Urothelium cell line (cell line): Measurements from ENCODE around the gene DVL1.
A peak's percentile ranks its signal among the peaks of the same experiment; 100 is the strongest.
"Not testable (repeated sequence)": the region's sequence is repeated elsewhere in the genome, so short reads cannot be mapped to it uniquely, and the experiment has no call there.

Experiments
- DNase-seq: peaks from one replicate; pipeline ENCODE4 v3.0.0; 2011; ENCODE audit warnings: low spot score, mixed read lengths
- FAIRE-seq: peaks from 2 replicates; lab custom pipeline; 2011; peaks lifted over from hg19 to GRCh38; lab: Jason Lieb, UNC

The DVL1 gene

DNA sequence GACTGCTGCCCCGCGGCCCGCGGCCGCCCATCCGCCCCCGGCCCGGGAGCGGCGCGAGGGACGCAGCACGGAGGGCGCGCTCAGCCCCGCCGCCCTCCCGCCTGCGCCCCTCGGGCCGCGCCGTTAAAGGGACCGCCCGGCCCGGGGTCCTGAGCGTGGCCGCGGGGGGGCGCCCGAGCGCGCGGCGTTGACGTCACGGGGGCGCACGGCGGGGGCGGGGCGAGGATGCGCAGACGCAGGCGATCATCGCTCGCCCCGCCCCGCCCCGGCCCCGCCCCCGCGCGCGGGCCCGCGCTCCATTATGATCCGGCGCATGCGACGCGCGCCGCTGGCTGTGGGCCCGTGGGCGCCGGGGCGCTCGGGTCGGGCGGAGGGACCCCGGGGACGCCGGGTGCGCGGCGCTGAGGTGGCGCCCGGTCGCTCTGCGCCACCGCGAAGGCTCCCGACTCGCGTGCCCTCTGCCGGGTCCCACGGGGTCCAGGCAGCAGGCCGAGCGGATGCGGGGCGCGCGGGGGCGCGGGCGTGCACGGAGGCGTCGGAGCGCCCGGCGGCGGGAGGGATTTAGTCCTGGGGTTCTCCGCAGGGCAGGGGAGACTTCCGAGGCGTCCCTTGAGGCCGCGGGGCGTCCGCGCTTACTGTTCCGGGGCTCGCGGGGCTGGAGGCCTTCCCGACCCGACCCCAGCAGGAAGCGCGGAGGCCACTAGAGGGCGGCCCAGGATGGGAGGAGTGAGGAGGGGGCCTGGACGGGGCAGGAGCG, at the start of gene DVL1:
Gene DVL1, minus strand, starts transcription at position 163 of the 757 bp plus-strand sequence. CDS start 353 bp downstream, outside the sequence.
- DNase-seq: peak; percentile 81
- no peak for FAIRE-seq

DNA sequence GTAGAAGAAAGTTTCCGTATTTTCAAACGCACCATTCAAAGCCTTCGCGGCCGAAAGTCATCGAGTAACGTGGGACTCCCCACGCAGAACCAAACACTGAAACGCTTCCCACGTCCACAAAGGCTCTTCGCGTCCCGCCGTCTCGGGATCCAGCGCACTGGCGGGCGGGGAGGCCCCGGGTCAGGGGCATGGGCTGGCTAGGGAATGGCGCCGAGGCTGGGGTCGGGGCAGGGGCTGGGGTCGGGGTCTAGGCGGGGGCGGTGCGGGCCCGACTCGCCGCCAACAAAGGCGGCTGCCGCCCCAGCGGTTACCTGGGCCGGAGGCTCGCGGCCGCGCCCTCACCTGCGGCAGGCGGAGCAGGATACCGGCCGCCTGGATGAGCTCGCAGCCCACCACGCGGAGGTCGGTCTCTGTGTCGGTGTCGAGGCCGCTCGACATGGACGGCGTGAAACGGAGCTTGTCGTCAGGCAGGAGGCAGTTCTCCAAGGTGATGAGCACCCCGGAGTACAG, 49.5 kb upstream of the DVL1 start:
- no peak for FAIRE-seq
- no peak for DNase-seq

DNA sequence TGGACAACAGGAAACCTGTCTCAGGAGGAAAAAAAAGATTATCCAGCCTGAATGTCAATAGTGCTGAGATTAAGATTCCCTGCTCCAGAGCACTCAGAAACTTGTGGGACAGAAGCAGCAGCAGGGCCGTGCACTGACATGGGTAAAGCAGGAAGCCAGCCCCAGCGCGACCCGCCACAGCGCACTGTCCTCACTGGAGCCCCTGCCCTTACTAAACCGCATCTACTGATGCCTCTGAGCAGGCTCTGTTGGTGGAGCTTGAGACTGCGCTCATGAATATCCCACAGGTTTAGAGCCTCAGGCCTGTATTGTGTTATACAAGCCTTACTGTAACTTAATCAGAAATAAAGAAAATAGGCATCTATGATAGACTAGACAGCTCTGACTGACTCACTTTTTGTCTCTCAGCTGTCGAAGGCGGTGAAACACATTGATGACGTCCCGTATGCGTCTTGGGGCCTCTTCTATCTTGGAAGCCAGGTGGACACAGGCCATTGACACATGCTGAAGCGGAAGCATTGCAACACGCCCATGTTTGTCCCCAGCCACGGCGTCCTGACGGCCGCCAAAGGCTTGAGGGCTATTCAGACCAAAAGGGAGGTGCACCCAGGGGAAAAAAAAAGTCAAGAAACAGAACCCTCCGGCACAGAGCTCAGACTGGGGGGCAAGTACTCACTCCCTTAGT, 48.8 kb upstream of the DVL1 start:
- DNase-seq (no peak), FAIRE-seq (no peak)

DNA sequence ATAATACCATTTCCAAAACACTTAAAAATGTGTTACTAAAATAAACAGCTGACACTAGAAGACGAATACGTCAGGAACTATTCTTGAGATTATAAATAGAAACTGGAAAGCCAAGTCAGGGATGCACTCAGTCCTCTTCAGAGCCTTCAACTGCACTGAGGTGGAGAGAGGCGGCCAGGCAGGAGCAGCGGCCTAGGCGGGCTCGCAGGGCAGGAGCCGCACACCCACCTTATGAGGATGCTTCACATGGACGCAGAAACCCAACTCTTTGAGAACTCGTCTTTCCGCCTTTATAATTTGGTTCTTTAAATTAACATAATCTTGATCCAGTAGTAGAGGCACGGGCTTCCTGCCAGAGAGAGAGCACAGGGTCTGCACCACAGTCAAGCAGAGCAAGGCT, 45.9 kb upstream of the DVL1 start:
- DNase-seq (no peak), FAIRE-seq (no peak)

DNA sequence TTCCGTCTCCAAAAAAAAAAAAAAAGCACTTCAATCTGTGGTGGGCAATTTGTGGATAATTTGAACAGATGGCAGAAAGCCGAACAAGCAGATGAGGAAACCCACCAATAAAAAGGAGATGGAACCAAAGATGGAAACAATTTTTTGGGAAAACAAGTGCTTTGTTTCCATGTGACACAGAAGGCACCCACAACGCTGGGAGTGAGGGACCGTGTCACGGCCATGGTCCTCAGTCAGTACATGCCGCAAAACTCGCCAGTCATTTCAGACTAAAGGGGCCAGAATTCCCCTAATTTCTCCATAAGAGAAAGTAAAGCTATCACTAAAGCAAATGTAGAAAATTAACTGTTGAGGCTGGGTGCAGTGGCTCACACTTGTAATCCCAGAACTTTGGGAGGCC, 44.9 kb upstream of the DVL1 start:
- no peak for FAIRE-seq

DNA sequence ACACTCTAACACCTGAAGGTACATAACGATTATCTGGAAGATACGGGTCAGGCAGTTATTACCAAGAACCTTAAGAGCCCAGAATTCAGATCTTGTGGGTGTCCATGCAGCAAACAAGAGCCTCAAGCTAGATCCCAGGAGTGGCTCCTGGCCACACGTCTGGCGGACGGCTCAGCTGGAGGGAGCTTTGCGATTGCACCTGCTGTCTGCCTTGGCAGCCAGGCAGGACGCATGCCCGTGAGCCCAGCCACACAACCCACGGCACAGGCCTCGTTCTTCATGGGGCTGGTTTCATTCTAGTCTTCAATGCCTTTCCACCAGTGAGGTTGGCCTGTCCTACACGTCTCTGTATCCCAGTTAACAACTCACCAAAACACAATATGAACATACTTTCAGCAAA, 44.2 kb upstream of the DVL1 start:
- DNase-seq (no peak), FAIRE-seq (no peak)

More for the DNA sequence above, 44.9 kb upstream of the DVL1 start:
- DNase-seq: no peak

DNA sequence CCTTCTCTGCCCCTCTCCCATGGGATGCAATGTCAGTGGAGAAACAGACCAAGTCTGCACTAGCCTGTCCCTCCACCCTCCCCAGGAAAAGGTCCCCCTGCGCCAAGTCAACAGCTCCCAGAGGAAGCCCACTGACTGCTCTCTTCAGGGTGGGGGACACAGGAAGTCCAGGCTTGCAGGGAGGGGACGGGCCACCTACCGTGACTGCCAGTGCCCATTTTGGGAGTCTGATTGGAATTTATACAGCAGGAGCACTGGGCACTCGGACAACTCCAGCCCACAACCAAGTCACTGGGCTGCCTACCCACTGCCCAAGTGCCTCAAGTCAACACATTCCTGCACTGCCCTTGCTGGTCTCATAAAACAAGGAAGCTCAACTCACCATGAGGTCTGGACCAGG, 43.8 kb upstream of the DVL1 start:
- FAIRE-seq: no peak
- no peak for DNase-seq

DNA sequence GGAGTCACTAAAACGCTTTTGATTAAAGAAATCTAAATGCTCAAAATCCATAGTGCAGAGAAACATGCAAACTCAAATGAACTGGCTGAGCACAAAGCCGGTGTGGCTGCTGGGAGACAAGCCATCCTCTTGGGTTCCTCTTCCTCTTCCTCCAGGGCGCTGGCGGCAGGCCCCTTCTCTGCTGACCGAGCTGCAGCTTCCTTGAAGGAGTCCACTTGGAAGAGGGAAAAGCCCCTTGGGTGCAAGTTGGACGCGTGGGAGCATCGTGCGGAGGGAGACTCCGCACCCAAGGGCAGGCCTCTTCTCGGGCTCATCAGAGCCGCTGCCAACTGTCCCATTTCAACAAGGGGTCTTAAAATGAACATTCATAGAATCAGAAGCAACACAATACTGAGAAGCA, 42.0 kb upstream of the DVL1 start:
- no peak for FAIRE-seq
- DNase-seq: no peak

DNA sequence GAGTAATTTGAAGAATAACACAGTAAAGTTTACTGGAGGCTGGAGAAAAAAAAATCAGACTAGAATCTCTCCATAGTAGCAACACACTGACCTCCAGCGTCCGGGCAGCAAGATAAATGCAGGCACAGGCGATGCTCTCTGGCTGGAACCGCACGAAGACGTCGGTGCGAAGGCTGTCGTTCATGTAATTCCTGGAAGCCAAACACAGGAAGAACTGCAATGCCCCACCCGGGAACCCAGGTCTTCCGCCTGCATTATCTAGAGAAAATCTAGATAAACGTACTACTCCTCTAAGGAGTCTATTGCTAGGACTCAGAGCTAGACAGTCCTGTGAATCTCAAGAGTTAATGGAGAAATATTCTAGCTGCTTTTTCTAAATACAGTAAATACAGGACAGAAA, 41.5 kb upstream of the DVL1 start:
- FAIRE-seq (no peak), DNase-seq (no peak)

DNA sequence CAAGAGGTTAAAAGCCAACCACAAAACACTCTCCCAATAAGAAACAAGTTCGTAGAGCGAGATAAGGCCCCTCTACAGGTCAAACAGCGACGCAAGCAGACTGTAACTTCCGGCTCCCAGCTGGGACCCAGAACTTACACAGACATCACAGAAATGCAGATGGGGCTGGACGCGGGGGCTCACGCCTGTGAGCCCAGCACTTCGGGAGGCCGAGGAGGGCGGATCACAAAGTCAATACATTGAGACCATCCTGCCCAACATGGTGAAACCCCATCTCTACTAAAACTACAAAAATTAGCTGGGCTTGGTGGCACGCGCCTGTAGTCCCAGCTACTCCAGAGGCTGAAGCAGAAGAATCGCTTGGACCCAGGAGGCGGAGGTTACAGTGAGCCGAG, 38.9 kb upstream of the DVL1 start:
- DNase-seq (no peak), FAIRE-seq (no peak)

DNA sequence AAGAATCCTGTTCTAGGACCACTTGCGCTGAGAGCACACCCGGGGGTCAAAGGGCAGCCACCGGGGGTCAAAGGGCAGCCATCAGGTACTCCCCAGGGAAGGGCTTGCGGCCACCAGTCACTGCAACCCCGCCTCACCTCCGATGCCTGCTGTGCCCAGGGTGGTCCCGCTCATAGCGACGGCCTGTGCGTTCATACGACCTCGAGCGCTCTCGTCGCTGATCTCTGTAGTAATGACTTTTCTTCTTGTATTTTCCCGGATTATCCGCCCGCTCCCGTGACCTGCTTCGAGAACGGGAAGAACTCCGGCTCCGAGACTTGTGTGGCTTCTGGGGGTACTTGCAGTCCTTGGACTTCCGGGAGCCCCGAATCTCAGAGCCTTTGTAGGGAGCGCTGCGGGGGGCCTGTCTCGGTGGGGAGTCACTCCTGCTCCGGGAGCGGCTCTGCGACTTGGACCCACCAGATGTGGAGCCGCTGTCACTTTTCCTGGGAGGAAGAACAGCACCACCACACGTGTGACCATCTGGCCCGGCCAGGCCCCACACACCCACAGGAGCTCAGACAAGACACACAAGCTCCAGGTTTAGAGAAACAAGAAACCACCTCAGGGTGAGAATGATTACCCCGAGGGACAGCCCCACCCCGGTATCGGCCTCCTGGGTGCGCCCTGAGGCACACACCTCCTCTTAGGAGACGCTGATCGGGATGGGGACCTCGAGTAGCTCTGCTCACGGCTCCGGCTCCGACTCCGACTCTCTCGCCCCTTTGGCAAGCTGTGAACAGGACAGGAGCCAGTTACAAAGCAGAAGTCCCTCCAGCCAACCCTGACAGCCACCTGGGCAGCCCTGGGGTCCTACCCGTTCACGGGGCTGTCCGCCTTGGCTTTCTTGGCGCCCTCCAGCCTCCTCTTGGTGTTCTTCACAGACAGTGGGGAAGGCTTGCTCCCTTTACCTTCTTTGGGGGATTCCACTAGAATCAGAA, 38.2 kb upstream of the DVL1 start:
- DNase-seq (no peak), FAIRE-seq (no peak)

DNA sequence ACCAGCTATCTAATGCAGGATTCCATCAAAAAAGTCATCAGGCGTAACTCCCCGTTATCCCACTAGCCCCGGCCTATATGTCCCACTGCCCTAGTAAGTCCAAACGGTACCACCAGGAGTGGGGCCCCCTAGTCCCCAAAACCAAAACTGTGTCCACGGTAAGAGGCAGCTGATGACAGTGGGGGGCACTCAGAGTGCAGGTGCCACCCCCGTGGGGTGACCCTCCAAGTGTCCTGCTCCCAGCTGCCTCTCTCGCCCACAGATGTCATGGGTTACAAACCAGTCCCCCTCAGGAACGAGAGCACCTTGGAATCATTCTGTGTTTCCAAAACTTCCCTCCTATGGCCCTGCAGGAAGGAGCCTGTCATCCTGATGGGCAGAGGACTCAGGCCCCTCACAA, 36.7 kb upstream of the DVL1 start:
- FAIRE-seq (no peak), DNase-seq (no peak)

DNA sequence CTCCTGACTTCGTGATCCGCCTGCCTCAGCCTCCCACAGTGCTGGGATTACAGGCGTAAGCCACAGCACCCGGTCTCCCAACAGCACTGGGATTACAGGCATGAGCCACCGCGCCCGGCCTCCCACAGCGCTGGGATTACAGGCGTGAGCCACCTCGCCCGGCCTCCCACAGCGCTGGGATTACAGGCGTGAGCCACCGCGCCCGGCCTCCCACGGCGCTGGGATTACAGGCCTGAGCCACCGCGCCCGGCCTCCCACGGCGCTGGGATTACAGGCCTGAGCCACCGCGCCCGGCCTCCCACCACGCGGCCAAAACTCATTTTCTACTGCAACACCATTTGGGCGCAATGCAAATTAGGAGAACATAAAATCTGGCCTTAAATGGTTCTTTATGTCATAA, 36.1 kb upstream of the DVL1 start:
- FAIRE-seq, DNase-seq: not testable (repeated sequence)

DNA sequence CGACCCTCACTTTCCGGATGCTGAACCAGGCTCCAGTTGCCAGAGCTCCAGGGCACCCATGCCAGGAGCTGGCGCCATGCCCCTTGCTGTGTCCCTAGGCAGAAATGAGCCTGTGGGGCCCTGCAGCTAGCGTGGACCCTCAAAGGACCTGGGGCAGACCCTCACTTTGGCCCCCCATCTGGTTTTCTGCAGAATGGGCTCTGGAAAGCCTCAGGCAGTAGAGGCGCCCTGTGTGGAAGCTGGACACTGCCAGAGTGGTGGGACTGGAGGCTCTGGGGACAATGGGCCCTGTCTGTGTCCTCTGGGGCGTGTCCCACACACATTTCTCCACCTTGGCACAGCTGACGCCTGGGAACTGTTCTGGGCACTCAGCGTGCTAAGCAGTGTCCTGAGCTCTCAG, 32.1 kb upstream of the DVL1 start:
- no peak for DNase-seq
- no peak for FAIRE-seq

DNA sequence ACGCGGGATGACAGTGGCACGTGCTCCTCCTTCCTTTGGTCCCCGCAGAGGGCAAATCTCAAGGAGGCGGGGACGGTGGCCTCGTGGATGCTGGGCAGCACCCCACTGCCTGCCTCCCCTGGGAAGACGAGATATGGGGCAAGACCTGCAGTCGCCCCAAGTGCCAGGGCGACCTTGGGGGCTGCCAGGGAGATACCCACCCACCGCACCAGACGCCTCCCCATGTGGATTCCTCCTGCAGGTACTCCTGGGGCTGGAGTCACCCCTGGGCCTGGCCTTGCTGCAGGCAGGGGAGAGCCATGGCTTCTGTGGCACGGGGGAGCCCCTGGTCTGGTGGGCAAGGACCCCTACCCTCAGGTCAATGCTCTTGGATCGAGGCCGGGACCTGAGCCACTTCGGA, 31.6 kb upstream of the DVL1 start:
- DNase-seq (no peak), FAIRE-seq (no peak)

DNA sequence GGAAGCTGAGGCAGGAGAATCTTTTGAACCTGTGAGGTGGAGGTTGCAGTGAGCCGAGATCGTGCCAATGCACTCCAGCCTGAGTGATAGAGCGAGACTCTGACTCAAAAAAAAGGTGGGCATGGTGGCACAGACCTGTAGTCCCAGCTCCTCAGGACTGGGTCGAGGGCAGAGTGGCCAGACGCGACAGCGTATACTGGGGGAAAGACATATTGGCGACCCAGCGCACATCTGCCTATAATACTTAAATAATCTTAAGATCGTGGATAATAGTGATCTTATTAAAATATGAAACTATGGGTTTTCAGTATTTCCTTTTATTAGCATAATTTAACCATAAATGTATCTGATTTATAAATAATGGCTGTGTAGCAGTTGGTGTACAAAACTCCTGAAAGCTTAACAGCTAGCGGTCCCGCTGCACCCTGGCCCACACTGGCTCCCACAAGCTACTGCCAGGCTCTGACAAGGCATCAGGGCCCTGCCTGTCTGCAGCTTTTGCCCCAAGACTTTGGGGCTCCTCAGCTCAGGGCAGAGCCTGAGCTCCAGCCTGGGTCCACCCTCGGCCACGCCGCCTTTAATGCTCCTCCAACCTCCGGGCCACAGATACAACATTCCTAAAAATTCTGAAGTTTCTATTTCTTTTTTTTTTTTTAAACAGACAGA, 28.5 kb upstream of the DVL1 start:
- DNase-seq: no peak
- no peak for FAIRE-seq

DNA sequence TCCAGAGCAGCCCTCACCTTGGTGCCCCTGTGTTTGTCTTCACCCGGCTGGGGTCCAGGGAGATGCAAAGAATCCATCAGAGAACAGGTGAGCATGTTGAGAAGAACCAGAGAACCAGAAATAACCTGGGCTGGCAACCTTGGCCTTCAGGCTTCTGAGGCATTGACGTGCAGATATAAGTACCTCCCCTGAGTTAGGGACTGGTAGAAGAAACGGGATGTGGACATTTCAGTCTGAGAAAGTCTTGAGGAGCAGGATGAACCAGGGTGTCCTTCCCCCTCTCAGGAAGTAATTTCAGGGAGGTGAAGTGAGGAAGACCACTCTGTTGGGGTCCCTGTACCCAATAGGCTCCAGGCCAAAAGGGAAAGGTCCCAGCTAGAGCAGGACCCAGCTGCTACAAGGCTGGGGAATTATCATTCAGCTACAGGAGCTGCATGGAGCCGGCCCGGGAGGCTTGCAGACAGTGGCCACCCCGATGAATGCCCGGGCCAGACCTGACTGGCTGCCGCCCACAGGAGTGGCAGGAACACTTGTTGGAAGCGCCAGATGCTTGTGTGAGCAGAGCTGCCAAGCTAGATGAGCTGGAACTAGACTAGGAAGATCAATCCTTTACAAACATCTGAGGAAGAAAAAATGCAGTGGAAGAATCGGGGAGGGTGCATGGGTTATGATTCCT, 27.5 kb upstream of the DVL1 start:
- DNase-seq (no peak), FAIRE-seq (no peak)

DNA sequence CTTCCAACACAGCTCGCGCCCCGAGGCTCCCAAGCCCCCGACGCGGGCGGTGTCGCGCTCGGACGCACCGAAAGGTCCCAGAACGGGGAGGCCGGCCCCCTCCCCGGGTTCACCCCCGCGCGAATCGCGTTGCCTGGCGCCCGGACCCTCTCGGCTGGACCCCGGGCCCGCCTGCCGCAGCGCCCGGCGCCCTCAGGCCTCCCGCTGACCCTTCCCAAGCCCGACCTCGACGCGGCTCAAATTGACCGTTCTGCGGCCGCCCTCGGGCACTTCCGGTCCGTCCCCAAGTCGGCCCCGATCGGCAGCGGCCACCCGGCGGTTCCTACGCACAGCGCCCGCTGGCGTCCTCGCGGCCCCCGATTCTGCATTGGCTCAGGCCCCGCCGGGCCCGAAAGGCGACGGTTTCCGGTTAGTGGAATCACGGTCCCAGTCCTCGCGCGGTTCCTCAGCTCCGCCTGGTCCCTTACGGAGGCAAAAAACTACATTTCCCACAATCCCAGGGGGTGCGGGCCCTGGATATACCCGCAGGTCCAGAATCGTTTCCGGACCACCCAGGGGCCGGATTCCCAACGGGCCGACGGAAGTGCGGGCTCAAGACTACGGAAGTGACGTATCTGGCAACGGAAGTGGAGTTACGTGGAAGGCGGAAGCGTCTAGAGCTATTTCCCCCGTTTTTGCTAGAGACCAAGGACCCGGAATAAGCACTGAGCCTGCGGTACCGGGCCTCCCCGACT, 25.9 kb upstream of the DVL1 start, which contains the start of gene AURKAIP1:
Gene AURKAIP1, minus strand, starts transcription at position 279 of the 734 bp plus-strand sequence. CDS start 451 bp downstream, outside the sequence.
- peak; percentile 79 for FAIRE-seq
- DNase-seq: peak; percentile 97

DNA sequence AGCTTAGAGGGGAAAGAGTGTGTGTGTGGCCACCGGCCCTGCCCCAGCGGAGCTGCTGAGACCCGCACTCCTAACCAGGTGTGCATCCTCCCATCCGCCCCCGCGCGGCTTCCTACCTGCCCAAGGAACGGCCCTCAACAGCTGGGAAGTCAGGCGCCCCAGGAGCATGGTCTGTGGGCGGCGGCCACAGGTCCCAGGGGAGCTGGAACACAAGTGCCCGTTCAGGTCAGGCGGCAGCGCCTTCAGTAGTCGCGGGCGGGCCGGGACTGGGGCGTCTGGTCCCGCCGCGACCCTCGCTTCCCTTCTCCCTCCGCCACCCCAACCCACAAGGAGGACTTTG, 25.3 kb upstream of the DVL1 start:
- FAIRE-seq: no peak

More for the DNA sequence above, 25.3 kb upstream of the DVL1 start:
- DNase-seq: no peak
